Measurements from ENCODE around the gene SLC16A5.
"Not testable (repeated sequence)": the region's sequence is repeated elsewhere in the genome, so short reads cannot be mapped to it uniquely, and the experiment has no call there.

SLC16A5 gene

GRCh38 chr17:75087558-75088453, at the start of gene SLC16A5:
Gene SLC16A5 (plus strand): TSS chr17:75087954. CDS start chr17:75093637, 5,683 bp downstream.
- DNase-seq: peak; percentile 47

- DNase-seq: no peak
Observed at GRCh38 chr17:75039238-75039637, 48.5 kb upstream of the SLC16A5 start.

- no peak for DNase-seq
Observed at GRCh38 chr17:75041656-75042280, 46.0 kb upstream of the SLC16A5 start.

- DNase-seq: not testable (repeated sequence)
Observed at GRCh38 chr17:75043789-75044188, 44.0 kb upstream of the SLC16A5 start.

- DNase-seq: no peak
Observed at GRCh38 chr17:75044716-75045115, 43.0 kb upstream of the SLC16A5 start.

GRCh38 chr17:75045946-75046406, 41.8 kb upstream of the SLC16A5 start:
- not testable (repeated sequence) for DNase-seq

- peak; percentile 94 for DNase-seq
Observed at GRCh38 chr17:75046407-75047289, 41.1 kb upstream of the SLC16A5 start, which contains the start of the genes ATP5PD and KCTD2. Gene ATP5PD (minus strand): TSS chr17:75046969. CDS start chr17:75042650, 4,319 bp downstream. Gene KCTD2 (plus strand): TSS chr17:75047225. CDS start chr17:75047251, 26 bp downstream.

- DNase-seq: peak; percentile 23
Observed at GRCh38 chr17:75047398-75048098, 40.2 kb upstream of the SLC16A5 start.

GRCh38 chr17:75048249-75048878, 39.4 kb upstream of the SLC16A5 start:
- DNase-seq: no peak

- no peak for DNase-seq
Observed at GRCh38 chr17:75049057-75049456, 38.7 kb upstream of the SLC16A5 start.

GRCh38 chr17:75049706-75050105, 38.0 kb upstream of the SLC16A5 start:
- no peak for DNase-seq

- no peak for DNase-seq
Observed at GRCh38 chr17:75051941-75052340, 35.8 kb upstream of the SLC16A5 start.

- no peak for DNase-seq
Observed at GRCh38 chr17:75059369-75060345, 28.1 kb upstream of the SLC16A5 start.

GRCh38 chr17:75060434-75061054, 27.2 kb upstream of the SLC16A5 start:
- DNase-seq: no peak

GRCh38 chr17:75061055-75061438, 26.7 kb upstream of the SLC16A5 start:
- no peak for DNase-seq

- DNase-seq: no peak
Observed at GRCh38 chr17:75061618-75062017, 26.1 kb upstream of the SLC16A5 start.

- no peak for DNase-seq
Observed at GRCh38 chr17:75063201-75063600, 24.6 kb upstream of the SLC16A5 start.

- DNase-seq: no peak
Observed at GRCh38 chr17:75063626-75064025, 24.1 kb upstream of the SLC16A5 start.

- no peak for DNase-seq
Observed at GRCh38 chr17:75064040-75064439, 23.7 kb upstream of the SLC16A5 start.

GRCh38 chr17:75064460-75064859, 23.3 kb upstream of the SLC16A5 start:
- no peak for DNase-seq

Data from activated gamma-delta T cell treated with Interleukin-2 at 50 U/mL for 16 hours (primary cell).